ENCODE results near the gene TP73. TPM values are rescaled to one million over a fixed set of nuclear protein-coding genes. Genes with fewer than 3 reads are reported as not detected.

The TP73 gene
- total RNA-seq, 2 donors from 2014 or later, result 0.26 to 13.5 TPM

GRCh38 chr1:3772027-3772714 is 119.9 kb downstream of the TP73 start:
- Histone ChIP-seq H3K27me3 (no peaks in the 10 kb centered on the region), H3K4me3 (peak overlapping the region; percentile 53 to 87), H3K9me3 (no peaks in the 10 kb centered on the region), H3K36me3 (replicated peaks in 1 of 2; ENCODE audit: insufficient read depth in 1 of 2, low read depth in 2 of 2) (no peaks in the 10 kb centered on the region), H3K27ac (peak overlapping the region; percentile 53 to 75 (median 68)), H3K4me1 (peaks cover 58% of the 10 kb centered on the region)
- WGBS, 2 donors, result 1 to 5% methylated on average over 11 to 52 of the region's 61 CpGs
- DNase-seq (peak; percentile 95 to 97 (median 96)), ATAC-seq (peak; percentile 90)
- TF ChIP-seq POLR2A (IDR thresholded peaks at IDR 0.05), result peak in 2 of 3 donors; percentile 59 to 61
- TF ChIP-seq, protein P1, sequence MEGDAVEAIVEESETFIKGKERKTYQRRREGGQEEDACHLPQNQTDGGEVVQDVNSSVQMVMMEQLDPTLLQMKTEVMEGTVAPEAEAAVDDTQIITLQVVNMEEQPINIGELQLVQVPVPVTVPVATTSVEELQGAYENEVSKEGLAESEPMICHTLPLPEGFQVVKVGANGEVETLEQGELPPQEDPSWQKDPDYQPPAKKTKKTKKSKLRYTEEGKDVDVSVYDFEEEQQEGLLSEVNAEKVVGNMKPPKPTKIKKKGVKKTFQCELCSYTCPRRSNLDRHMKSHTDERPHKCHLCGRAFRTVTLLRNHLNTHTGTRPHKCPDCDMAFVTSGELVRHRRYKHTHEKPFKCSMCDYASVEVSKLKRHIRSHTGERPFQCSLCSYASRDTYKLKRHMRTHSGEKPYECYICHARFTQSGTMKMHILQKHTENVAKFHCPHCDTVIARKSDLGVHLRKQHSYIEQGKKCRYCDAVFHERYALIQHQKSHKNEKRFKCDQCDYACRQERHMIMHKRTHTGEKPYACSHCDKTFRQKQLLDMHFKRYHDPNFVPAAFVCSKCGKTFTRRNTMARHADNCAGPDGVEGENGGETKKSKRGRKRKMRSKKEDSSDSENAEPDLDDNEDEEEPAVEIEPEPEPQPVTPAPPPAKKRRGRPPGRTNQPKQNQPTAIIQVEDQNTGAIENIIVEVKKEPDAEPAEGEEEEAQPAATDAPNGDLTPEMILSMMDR (IDR thresholded peaks at IDR 0.05), result no peak
- intact Hi-C loops (cut with DNase I), result no loop called here

DNA sequence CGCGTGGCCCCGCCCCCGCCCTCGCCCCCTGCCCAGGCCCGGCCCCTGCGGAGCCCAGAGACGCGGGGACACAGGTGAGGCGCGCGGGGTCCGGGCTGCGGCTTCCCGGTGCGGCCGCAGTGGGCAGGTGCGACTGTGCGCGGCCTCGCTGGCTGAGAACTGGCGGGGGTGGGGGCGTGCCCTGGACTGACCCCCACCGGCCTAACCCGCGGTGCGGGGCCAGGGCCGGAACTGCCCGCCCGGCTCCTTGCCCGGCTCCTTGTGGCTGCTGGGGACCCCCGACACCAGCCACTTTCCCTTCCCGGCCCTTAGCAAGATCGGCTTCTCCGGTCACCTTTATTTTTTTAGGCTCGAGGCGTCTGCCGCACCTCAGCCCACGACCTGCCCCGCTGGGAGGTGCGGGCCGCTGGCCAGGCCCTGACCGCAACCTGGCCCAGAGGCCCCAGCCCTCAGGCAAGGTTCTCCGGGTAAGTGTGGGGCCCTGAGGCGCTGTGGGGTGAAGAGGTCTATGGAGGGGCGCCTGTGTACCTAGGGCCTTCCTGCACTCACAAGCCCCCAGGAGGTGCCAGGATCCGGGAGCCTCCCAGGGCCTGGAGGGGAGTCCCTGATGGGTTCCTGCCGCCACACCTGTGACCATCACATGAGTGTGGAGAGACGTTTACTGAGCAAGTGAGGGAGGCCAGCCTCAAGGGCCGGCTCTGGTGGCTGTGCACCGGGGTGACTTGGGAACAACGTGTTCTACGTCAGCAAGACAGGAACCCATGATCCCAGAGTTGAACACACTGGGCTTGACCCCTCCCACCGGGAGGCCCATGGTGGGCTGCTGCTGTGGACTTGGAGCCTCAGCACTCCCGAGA is 120.6 kb downstream of the TP73 start, which contains the start of gene SMIM1:
TSS of gene SMIM1 (plus strand) at position 35 of the 857 bp plus-strand sequence. CDS start 2,625 bp downstream, outside the sequence.
- no peak for TF ChIP-seq POLR2A (IDR thresholded peaks at IDR 0.05)
- TF ChIP-seq, protein P1 (IDR thresholded peaks at IDR 0.05), result no peak
- DNase-seq, result peak in 3 of 4 donors; percentile 31 to 47 (median 41)
- peak within 1 kb of the TSS; percentile 53 to 87 for H3K4me3 ChIP-seq
- intact Hi-C loops (cut with DNase I), result no loop called here
- peak; percentile 6 for ATAC-seq
- H3K36me3 ChIP-seq (replicated peaks in 1 of 2; ENCODE audit: insufficient read depth in 1 of 2, low read depth in 2 of 2), result no peaks in the 10 kb centered on the region
- H3K27me3 ChIP-seq, result no peaks in the 10 kb centered on the region
- H3K9me3 ChIP-seq, result no peaks in the 10 kb centered on the region
- H3K27ac ChIP-seq, result peak within 1 kb of the TSS; percentile 53 to 75 (median 68)
- peaks cover 50% of the 10 kb centered on the region for H3K4me1 ChIP-seq
- 5 to 9% methylated on average over 6 to 55 of the region's 55 CpGs for WGBS, 2 donors

- 49 to 67% methylated on average over 8 to 15 of the region's 16 CpGs for WGBS, 2 donors
- no peak for DNase-seq
- Histone ChIP-seq H3K4me3 (no peak overlapping the region), H3K4me1 (peaks cover 51% of the 10 kb centered on the region), H3K36me3 (replicated peaks in 1 of 2; ENCODE audit: insufficient read depth in 1 of 2, low read depth in 2 of 2) (no peaks in the 10 kb centered on the region), H3K9me3 (no peaks in the 10 kb centered on the region), H3K27me3 (no peaks in the 10 kb centered on the region), H3K27ac (peak overlapping the region in 2 of 4 donors; percentile 53 to 68)
- no peak for ATAC-seq
- intact Hi-C loops (cut with DNase I), result no loop called here
- TF ChIP-seq POLR2A (IDR thresholded peaks at IDR 0.05), result no peak
- TF ChIP-seq, protein P1 (IDR thresholded peaks at IDR 0.05), result no peak
Observed at GRCh38 chr1:3773572-3774275, 121.4 kb downstream of the TP73 start.

DNA sequence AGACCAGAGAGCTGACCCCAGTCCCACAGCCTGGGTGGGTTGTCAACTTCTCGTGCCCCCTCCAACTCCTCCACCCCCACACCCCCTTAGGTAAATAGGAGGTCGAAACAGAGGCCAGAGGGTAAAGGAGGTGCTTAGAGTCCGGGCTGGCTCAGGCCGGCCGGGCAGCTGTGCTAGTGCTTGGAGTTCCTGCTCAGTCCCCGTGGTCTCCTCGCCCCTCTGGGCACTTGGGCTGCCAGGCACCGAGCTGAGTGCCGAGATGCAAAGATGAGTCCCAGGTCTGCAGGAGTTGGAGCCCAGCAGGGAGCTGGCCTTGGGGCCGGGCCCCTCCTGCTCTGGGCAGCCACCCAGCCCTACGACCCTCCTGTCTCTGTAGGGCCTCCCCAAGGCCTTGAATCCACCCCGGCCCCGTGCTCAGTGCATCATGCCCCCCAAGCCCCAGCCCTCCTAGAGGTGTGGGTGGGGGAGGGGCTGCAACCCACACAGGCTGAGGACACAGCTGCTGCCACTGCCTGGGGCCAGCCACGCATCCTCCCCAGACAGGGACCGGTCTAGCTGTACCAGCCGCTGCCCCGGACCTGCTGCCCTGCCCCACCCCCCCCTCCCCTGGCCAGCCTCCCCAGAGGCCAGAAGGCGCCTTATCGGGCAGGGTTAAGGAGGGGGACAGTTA is 122.1 kb downstream of the TP73 start:
- intact Hi-C loops (cut with DNase I), result no loop called here
- Histone ChIP-seq H3K27me3 (no peaks in the 10 kb centered on the region), H3K4me1 (peaks cover 53% of the 10 kb centered on the region), H3K4me3 (no peak overlapping the region), H3K9me3 (no peaks in the 10 kb centered on the region), H3K36me3 (replicated peaks in 1 of 2; ENCODE audit: insufficient read depth in 1 of 2, low read depth in 2 of 2) (peaks cover 0 to 2% of the 10 kb centered on the region in 2 donors), H3K27ac (no peak overlapping the region)
- WGBS, 2 donors, result 69% methylated on average over 19 of the region's 19 CpGs; no CpG with 5 or more reads in 1 of the 2 donors
- DNase-seq (no peak), ATAC-seq (no peak)
- TF ChIP-seq, protein P1 (IDR thresholded peaks at IDR 0.05), result no peak
- no peak for TF ChIP-seq POLR2A (IDR thresholded peaks at IDR 0.05)
